Endothelial cell of umbilical vein (primary cell): ENCODE data around the gene ZBED4. TPM values are rescaled to one million over a fixed set of nuclear protein-coding genes. Genes with fewer than 3 reads are reported as not detected.

Experiments
- BruUV-seq: library from RNA; stranded (reverse); fragments of 400-500 nt; replicated peaks from 2 replicates; lab custom pipeline; 2021; lab: Mats Ljungman, UMichigan
- CTCF ChIA-PET: fragments of 300-600, 350-600 bp; sonication (Branson Sonifier 250); formaldehyde crosslinking; loops from one replicate; lab custom pipeline; 2021; ENCODE audit warnings: antibody characterized with exemption, inconsistent platforms; lab: Charles Lee
- POLR2A ChIA-PET: fragments of 300-600, 350-600 bp; sonication (Branson Sonifier 250); formaldehyde crosslinking; loops from one replicate; lab custom pipeline; 2021; ENCODE audit warnings: antibody characterized with exemption, inconsistent platforms; lab: Charles Lee
- DNase-seq: peaks from one replicate; pipeline ENCODE4 v3.0.0-alpha.2; 2011; ENCODE audit warnings: low read depth, low spot score
- FAIRE-seq: peaks from 2 replicates; lab custom pipeline; 2011; peaks lifted over from hg19 to GRCh38; lab: Jason Lieb, UNC
- H2AFZ ChIP-seq: 2 replicates; pipeline ENCODE4 v1.6.0; 2012; ENCODE audit warnings: low read depth, low read length, control low read depth, inconsistent platforms
- H3K27ac ChIP-seq: 2 replicates; pipeline ENCODE4 v1.5.1; 2011; ENCODE audit warnings: low read depth, mild to moderate bottlenecking, control low read depth, low read length, moderate library complexity; ENCODE audit not compliant: insufficient read depth
- H3K27me3 ChIP-seq, 2 experiments: 2 replicates each; pipeline versions ENCODE4 v1.6.0 to v1.6.1; 2011; ENCODE audit warnings: low read length in 2 of 2, mixed read lengths in 1 of 2; ENCODE audit not compliant: control insufficient read depth in 2 of 2, insufficient read depth in 2 of 2
- H3K36me3 ChIP-seq, 2 experiments: 2 replicates in 1 of 2; 3 replicates in 1 of 2; pipeline ENCODE4 v1.5.1; 2011; ENCODE audit warnings: low read length in 2 of 2, mild to moderate bottlenecking in 1 of 2, moderate library complexity in 1 of 2; ENCODE audit not compliant: control insufficient read depth in 2 of 2, insufficient read depth in 2 of 2; ENCODE audit errors: extremely low read depth in 1 of 2
- H3K4me1 ChIP-seq: 3 replicates; pipeline ENCODE4 v1.5.1; 2011; ENCODE audit warnings: mild to moderate bottlenecking, low read length; ENCODE audit not compliant: control insufficient read depth, insufficient read depth; ENCODE audit errors: extremely low read depth
- H3K4me2 ChIP-seq: 2 replicates; pipeline ENCODE4 v1.6.1; 2011; ENCODE audit warnings: low read length, control low read depth, mixed read lengths; ENCODE audit not compliant: insufficient read depth
- H3K4me3 ChIP-seq, 3 experiments: fragments of 200-600 bp in 1 of 3; sonication (generic), shearing (Covaris generic) in 1 of 3; replicated peaks in 1 of 3; 2 replicates each; pipeline ENCODE4 v1.5.1; 2011 to 2016; ENCODE audit warnings: control low read depth in 3 of 3, low read length in 3 of 3, mild to moderate bottlenecking in 2 of 3, inconsistent platforms in 1 of 3, low read depth in 1 of 3, moderate library complexity in 1 of 3; ENCODE audit not compliant: insufficient read depth in 1 of 3
- H3K79me2 ChIP-seq: 2 replicates; pipeline ENCODE4 v1.6.0; 2012; ENCODE audit warnings: low read length, inconsistent platforms; ENCODE audit not compliant: control insufficient read depth, insufficient read depth
- H3K9ac ChIP-seq: replicated peaks from 2 replicates; pipeline ENCODE3; 2011; ENCODE audit warnings: low read length, control low read depth; ENCODE audit not compliant: insufficient read depth; ENCODE audit errors: extremely low read depth
- H3K9me1 ChIP-seq: replicated peaks from 3 replicates; pipeline ENCODE4 v1.6.0; 2011; ENCODE audit warnings: mild to moderate bottlenecking, low read length; ENCODE audit not compliant: control insufficient read depth, insufficient read depth; ENCODE audit errors: extremely low read depth
- H3K9me3 ChIP-seq: replicated peaks from 2 replicates; pipeline ENCODE4 v1.5.1; 2012; ENCODE audit warnings: low read length, inconsistent platforms; ENCODE audit not compliant: control insufficient read depth, insufficient read depth
- H4K20me1 ChIP-seq: replicated peaks from 2 replicates; pipeline ENCODE3; 2011; ENCODE audit warnings: mild to moderate bottlenecking, low read length; ENCODE audit not compliant: control insufficient read depth, insufficient read depth; ENCODE audit errors: extremely low read depth
- EZH2 ChIP-seq: IDR thresholded peaks from 2 replicates; pipeline ENCODE4 v1.6.1; 2012; ENCODE audit warnings: borderline replicate concordance, low read depth, mild to moderate bottlenecking, moderate library complexity, low read length, inconsistent platforms; ENCODE audit not compliant: severe bottlenecking
- FOS ChIP-seq: IDR thresholded peaks from 2 replicates; pipeline ENCODE4 v1.6.1; 2011; ENCODE audit warnings: mild to moderate bottlenecking, low read length, moderate library complexity, borderline replicate concordance; ENCODE audit not compliant: insufficient read depth
- GATA2 ChIP-seq: IDR thresholded peaks from 2 replicates; pipeline ENCODE4 v1.7.0; 2011; ENCODE audit warnings: low read depth, mild to moderate bottlenecking, moderate library complexity, mixed read lengths, low read length; ENCODE audit not compliant: insufficient read length, insufficient read depth
- JUN ChIP-seq: IDR thresholded peaks from 2 replicates; pipeline ENCODE4 v1.6.1; 2011; ENCODE audit warnings: borderline replicate concordance, low read depth; ENCODE audit not compliant: insufficient read length, insufficient read depth
- MAX ChIP-seq: IDR thresholded peaks from 2 replicates; pipeline ENCODE4 v1.6.1; 2011; ENCODE audit not compliant: insufficient read depth, insufficient read length
- MYC ChIP-seq: IDR thresholded peaks from one replicate; pipeline ENCODE4 v1.6.1; 2011; ENCODE audit warnings: mild to moderate bottlenecking, low read depth, low read length
- POLR2A ChIP-seq: IDR thresholded peaks from 2 replicates; pipeline ENCODE4 v1.6.1; 2012; ENCODE audit warnings: low read depth, mild to moderate bottlenecking, control low read depth, low read length
- POLR2AphosphoS5 ChIP-seq: IDR thresholded peaks from 2 replicates; pipeline ENCODE4 v1.6.1; 2012; ENCODE audit warnings: low read depth, mild to moderate bottlenecking, control low read depth, low read length, moderate library complexity; ENCODE audit not compliant: insufficient read depth
- dilution Hi-C: fragments of 300-500 bp; cut with MboI; formaldehyde crosslinking; loops from one replicate; pipeline ENCODE4 v1.15.0; 2019; ENCODE audit warnings: low sequenced_read_pairs; ENCODE audit not compliant: extremely low pct_ligation_motif_present
- intact Hi-C: fragments of 100-400 bp; cut with micrococcal nuclease; formaldehyde crosslinking; loops from one replicate; pipeline ENCODE4 v1.10.0; 2022
- polyA plus RNA-seq, 4 experiments: library from polyadenylated mRNA; depleted of rRNA in 3 of 4; stranded (reverse) in 3 of 4; unstranded in 1 of 4; fragments of >200 nt; gene quantifications; 2 replicates each; pipeline versions ENCODE4 v1.2.1 to v1.2.3, GENCODE V29; 2011 to 2012; ENCODE audit warnings: missing spikeins in 1 of 4
- total RNA-seq: library from RNA; stranded (reverse); gene quantifications from 2 replicates; pipeline ENCODE4 v1.2.3, GENCODE V29; 2021
- TF ChIP-seq, protein P1 (sequence below), 2 donors: IDR thresholded peaks; 1 replicate in 1 of 2; 2 replicates in 1 of 2; pipeline ENCODE4 v1.5.1; 2011; ENCODE audit warnings: low read length in 2 of 2, mild to moderate bottlenecking in 2 of 2, moderate library complexity in 2 of 2, control low read depth in 1 of 2, inconsistent platforms in 1 of 2, low read depth in 1 of 2; ENCODE audit not compliant: insufficient read depth in 1 of 2; ENCODE audit errors: extremely low read depth in 1 of 2

ZBED4 gene
- total and polyA plus RNA-seq, 2 donors (not counting 3 experiments of a cell fraction or from before 2014, with no cell fraction given) = 8.6 to 18.2 TPM

GRCh38 chr22:49892226-49892899 lies 38.7 kb downstream of the ZBED4 start:
- H3K36me3 ChIP-seq = peaks cover 4 to 18% of the 10 kb centered on the region in 2 experiments
- H3K4me2 ChIP-seq = no peak overlapping the region
- no peak overlapping the region for H2AFZ ChIP-seq
- no peaks in the 10 kb centered on the region for H3K9me3 ChIP-seq
- no peak overlapping the region for H3K27ac ChIP-seq
- FAIRE-seq (no peak), DNase-seq (no peak)
- no peaks in the 10 kb centered on the region for H3K4me1 ChIP-seq
- intact Hi-C loops = no loop called here
- H3K79me2 ChIP-seq = peaks cover 12% of the 10 kb centered on the region
- H3K9me1 ChIP-seq = no peaks in the 10 kb centered on the region
- ChIA-PET CTCF (no interaction called here), POLR2A (no interaction called here)
- dilution Hi-C loops = no loop called here
- no peaks in the 10 kb centered on the region for H4K20me1 ChIP-seq
- no peaks in the 10 kb centered on the region for H3K27me3 ChIP-seq
- BruUV-seq = no TSS peak
- H3K9ac ChIP-seq = no peak overlapping the region
- no peak for TF ChIP-seq MAX
- no peak for TF ChIP-seq POLR2A
- no peak for TF ChIP-seq FOS
- TF ChIP-seq GATA2 = no peak
- TF ChIP-seq, protein P1, sequence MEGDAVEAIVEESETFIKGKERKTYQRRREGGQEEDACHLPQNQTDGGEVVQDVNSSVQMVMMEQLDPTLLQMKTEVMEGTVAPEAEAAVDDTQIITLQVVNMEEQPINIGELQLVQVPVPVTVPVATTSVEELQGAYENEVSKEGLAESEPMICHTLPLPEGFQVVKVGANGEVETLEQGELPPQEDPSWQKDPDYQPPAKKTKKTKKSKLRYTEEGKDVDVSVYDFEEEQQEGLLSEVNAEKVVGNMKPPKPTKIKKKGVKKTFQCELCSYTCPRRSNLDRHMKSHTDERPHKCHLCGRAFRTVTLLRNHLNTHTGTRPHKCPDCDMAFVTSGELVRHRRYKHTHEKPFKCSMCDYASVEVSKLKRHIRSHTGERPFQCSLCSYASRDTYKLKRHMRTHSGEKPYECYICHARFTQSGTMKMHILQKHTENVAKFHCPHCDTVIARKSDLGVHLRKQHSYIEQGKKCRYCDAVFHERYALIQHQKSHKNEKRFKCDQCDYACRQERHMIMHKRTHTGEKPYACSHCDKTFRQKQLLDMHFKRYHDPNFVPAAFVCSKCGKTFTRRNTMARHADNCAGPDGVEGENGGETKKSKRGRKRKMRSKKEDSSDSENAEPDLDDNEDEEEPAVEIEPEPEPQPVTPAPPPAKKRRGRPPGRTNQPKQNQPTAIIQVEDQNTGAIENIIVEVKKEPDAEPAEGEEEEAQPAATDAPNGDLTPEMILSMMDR (IDR thresholded peaks at IDR 0.05; ENCODE audit: extremely low read depth in 1 of 2, insufficient read depth in 1 of 2, low read depth in 1 of 2, low read length in 2 of 2) = no peak
- no peak for TF ChIP-seq MYC
- no peak for TF ChIP-seq JUN
- no peak for TF ChIP-seq POLR2AphosphoS5
- TF ChIP-seq EZH2 = no peak
- no peak overlapping the region for H3K4me3 ChIP-seq
